ENCODE measurements around the gene AMELX.

- TF ChIP-seq USF2 (IDR thresholded peaks at IDR 0.05) (no peak), RCOR1 (IDR thresholded peaks at IDR 0.05; ENCODE audit: low read depth, low read length) (no peak), CEBPB (IDR thresholded peaks at IDR 0.05) (no peak), JUNB (IDR thresholded peaks at IDR 0.05) (no peak), NFE2L2 (conservative IDR thresholded peaks at IDR 0.05; ENCODE audit: low read length) (no peak), KDM1A (IDR thresholded peaks at IDR 0.05; ENCODE audit: low read depth) (no peak), EP300 (IDR thresholded peaks at IDR 0.05) (no peak), POLR2A (IDR thresholded peaks at IDR 0.05; ENCODE audit: low read length) (no peak), HOXA7 (CRISPR knock-in tag; IDR thresholded peaks at IDR 0.05) (no peak), ZSCAN20 (CRISPR knock-in tag; IDR thresholded peaks at IDR 0.05) (no peak)
- TF ChIP-seq, protein P1, sequence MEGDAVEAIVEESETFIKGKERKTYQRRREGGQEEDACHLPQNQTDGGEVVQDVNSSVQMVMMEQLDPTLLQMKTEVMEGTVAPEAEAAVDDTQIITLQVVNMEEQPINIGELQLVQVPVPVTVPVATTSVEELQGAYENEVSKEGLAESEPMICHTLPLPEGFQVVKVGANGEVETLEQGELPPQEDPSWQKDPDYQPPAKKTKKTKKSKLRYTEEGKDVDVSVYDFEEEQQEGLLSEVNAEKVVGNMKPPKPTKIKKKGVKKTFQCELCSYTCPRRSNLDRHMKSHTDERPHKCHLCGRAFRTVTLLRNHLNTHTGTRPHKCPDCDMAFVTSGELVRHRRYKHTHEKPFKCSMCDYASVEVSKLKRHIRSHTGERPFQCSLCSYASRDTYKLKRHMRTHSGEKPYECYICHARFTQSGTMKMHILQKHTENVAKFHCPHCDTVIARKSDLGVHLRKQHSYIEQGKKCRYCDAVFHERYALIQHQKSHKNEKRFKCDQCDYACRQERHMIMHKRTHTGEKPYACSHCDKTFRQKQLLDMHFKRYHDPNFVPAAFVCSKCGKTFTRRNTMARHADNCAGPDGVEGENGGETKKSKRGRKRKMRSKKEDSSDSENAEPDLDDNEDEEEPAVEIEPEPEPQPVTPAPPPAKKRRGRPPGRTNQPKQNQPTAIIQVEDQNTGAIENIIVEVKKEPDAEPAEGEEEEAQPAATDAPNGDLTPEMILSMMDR (IDR thresholded peaks at IDR 0.05), result no peak
- TF ChIP-seq, protein P2, sequence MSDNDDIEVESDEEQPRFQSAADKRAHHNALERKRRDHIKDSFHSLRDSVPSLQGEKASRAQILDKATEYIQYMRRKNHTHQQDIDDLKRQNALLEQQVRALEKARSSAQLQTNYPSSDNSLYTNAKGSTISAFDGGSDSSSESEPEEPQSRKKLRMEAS (IDR thresholded peaks at IDR 0.05), result no peak
Measured at GRCh38 chrX:11261260-11261659, 32.0 kb upstream of the AMELX start.

Measured in A549 (cell line).